Smooth muscle cell (in vitro differentiated cells): Measurements from ENCODE around the gene HMGN1. TPM values are rescaled to one million over a fixed set of nuclear protein-coding genes. Genes with fewer than 3 reads are reported as not detected.

Source experiments
- DNase-seq: peaks from one replicate; lab custom pipeline; 2025; ENCODE audit not compliant: unreplicated experiment; lab: John Stamatoyannopoulos, UW
- H2AFZ ChIP-seq: fragments of 200-600 bp; sonication (generic); 2 replicates; pipeline ENCODE4 v1.6.0; 2016; ENCODE audit warnings: antibody characterized with exemption, low read depth, mild to moderate bottlenecking
- H3F3A ChIP-seq: fragments of 200-600 bp; sonication (generic); 2 replicates; pipeline ENCODE4 v1.6.0; 2017; ENCODE audit warnings: antibody characterized with exemption, low read depth
- H3K27ac ChIP-seq: fragments of 200-600 bp; sonication (generic); 2 replicates; pipeline ENCODE4 v1.5.1; 2016; ENCODE audit warnings: low read depth, mild to moderate bottlenecking
- H3K27me3 ChIP-seq: fragments of 200-600 bp; sonication (generic); 2 replicates; pipeline ENCODE4 v1.6.1; 2016; ENCODE audit warnings: low read depth, mild to moderate bottlenecking
- H3K36me3 ChIP-seq: fragments of 200-600 bp; sonication (generic); 2 replicates; pipeline ENCODE4 v1.5.1; 2016; ENCODE audit warnings: low read depth
- H3K4me1 ChIP-seq: fragments of 200-600 bp; sonication (generic); 2 replicates; pipeline ENCODE4 v1.5.1; 2016; ENCODE audit warnings: low read depth
- H3K4me2 ChIP-seq: fragments of 200-600 bp; sonication (generic); 2 replicates; pipeline ENCODE4 v1.6.0; 2016; ENCODE audit warnings: mild to moderate bottlenecking
- H3K4me3 ChIP-seq: fragments of 200-600 bp; sonication (generic); 2 replicates; pipeline ENCODE4 v1.5.1; 2016; ENCODE audit warnings: mild to moderate bottlenecking
- H3K79me2 ChIP-seq: fragments of 200-600 bp; sonication (generic); 2 replicates; pipeline ENCODE4 v1.6.0; 2016; ENCODE audit warnings: low read depth, mild to moderate bottlenecking
- H3K9ac ChIP-seq: fragments of 200-600 bp; sonication (generic); 2 replicates; pipeline ENCODE4 v1.6.0; 2016; ENCODE audit warnings: low read depth
- H3K9me3 ChIP-seq: fragments of 200-600 bp; sonication (generic); replicated peaks from 2 replicates; pipeline ENCODE4 v1.5.1; 2016; ENCODE audit warnings: low read depth
- H4K20me1 ChIP-seq: fragments of 200-600 bp; sonication (generic); 2 replicates; pipeline ENCODE4 v1.6.0; 2016; ENCODE audit warnings: low read depth
- CTCF ChIP-seq: fragments of 200-600 bp; sonication (generic); IDR thresholded peaks from 2 replicates; pipeline ENCODE4 v1.5.1; 2017; ENCODE audit warnings: borderline replicate concordance, mild to moderate bottlenecking, antibody characterized with exemption; ENCODE audit not compliant: insufficient read depth, poor library complexity, severe bottlenecking
- WGBS: methylation state at CpG from one replicate; pipeline ENCODE4 v1.1.7; 2016; ENCODE audit warnings: low lambda C conversion rate; 5-methylcytosine and 5-hydroxymethylcytosine counted together
- polyA plus RNA-seq: library from polyadenylated mRNA; unstranded; fragments of >200 nt; fragmentation: Nextera tagmentation; extraction: Ambion mirVana; gene quantifications from 2 replicates; pipeline ENCODE4 v1.2.1, GENCODE V29; 2016
- total RNA-seq: library from RNA; depleted of rRNA; stranded (reverse); fragments of >200 nt; gene quantifications from 2 replicates; pipeline ENCODE4 v1.2.3, GENCODE V29; 2014

Gene HMGN1
- total and polyA plus RNA-seq, 2 experiments from 2014 or later: 396 to 427 TPM

DNA sequence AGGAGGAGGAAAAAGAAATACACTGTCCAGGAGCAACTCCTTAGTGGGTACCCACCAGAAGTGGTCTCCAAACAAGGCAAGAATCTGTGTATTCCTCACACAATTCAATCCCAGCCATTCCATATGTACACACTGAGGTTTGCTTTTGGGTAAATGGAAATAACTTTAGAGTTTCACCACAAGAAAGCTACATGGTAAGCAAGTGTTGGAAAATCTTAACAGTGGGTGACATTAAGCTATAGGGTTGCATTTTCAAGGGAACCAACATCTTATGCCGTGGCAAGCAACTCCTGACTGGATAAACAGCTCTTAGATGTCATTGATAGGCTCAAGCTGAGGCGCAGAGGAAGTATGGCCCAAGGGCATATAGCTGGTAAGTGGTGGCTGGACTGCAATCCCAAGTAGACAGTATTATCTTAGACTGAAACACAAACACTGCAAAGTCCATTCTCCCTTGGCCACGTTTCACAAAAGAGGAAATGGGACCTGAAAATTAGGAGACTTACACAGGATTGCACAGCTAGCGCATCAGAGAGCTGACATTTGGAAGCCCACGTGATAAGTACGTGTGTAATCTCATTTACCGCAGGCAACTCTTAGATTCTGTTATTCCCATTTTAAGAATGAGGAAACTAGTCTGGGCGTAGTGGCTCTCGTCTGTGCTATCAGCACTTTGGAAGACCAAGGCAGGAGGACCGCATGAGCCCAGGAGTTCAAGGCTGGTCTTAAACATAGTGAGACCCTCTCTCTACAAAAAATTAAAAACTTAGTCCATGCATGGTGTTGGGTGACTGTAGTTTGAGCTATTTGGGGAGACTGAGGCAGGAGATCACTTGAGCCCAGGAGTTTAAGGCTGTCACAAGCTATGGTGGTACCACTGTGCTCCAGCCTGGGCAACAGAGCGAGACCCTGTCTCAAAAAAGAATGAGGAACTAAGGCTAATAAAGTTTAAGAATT is 31.5 kb downstream of the HMGN1 start:
- Histone ChIP-seq H3K9ac (no peak overlapping the region), H2AFZ (no peak overlapping the region), H3K4me3 (no peak overlapping the region), H3K4me2 (no peak overlapping the region), H3K9me3 (no peaks in the 10 kb centered on the region), H4K20me1 (no peaks in the 10 kb centered on the region), H3K79me2 (no peaks in the 10 kb centered on the region), H3K27me3 (no peaks in the 10 kb centered on the region), H3F3A (peaks cover 11% of the 10 kb centered on the region), H3K36me3 (no peaks in the 10 kb centered on the region), H3K27ac (peak overlapping the region; percentile 27), H3K4me1 (peaks cover 5% of the 10 kb centered on the region)
- no peak for TF ChIP-seq CTCF
- 48% methylated on average over 11 of the region's 11 CpGs for WGBS
- DNase-seq: no peak

- Histone ChIP-seq H3K27ac (peak overlapping the region; percentile 27), H3K4me3 (no peak overlapping the region), H3K79me2 (peaks cover 5% of the 10 kb centered on the region), H3K36me3 (no peaks in the 10 kb centered on the region), H3K9ac (no peak overlapping the region), H3K27me3 (no peaks in the 10 kb centered on the region), H2AFZ (no peak overlapping the region), H3K4me1 (peaks cover 9% of the 10 kb centered on the region), H4K20me1 (peaks cover 6% of the 10 kb centered on the region), H3K9me3 (no peaks in the 10 kb centered on the region), H3K4me2 (no peak overlapping the region), H3F3A (peaks cover 11% of the 10 kb centered on the region)
- 78% methylated on average over 6 of the region's 6 CpGs for WGBS
- no peak for TF ChIP-seq CTCF
- no peak for DNase-seq
These were observed 32.2 kb downstream of the HMGN1 start for GRCh38 chr21:39316729-39317128.

GRCh38 chr21:39315603-39316445 is 33.1 kb downstream of the HMGN1 start:
- Histone ChIP-seq H3K9ac (no peak overlapping the region), H3K4me3 (no peak overlapping the region), H3K27ac (no peak overlapping the region), H3K4me2 (no peak overlapping the region), H3K4me1 (peaks cover 13% of the 10 kb centered on the region), H3K79me2 (peaks cover 14% of the 10 kb centered on the region), H3K36me3 (no peaks in the 10 kb centered on the region), H3K27me3 (no peaks in the 10 kb centered on the region), H3K9me3 (no peaks in the 10 kb centered on the region), H4K20me1 (peaks cover 15% of the 10 kb centered on the region), H3F3A (peaks cover 11% of the 10 kb centered on the region), H2AFZ (no peak overlapping the region)
- WGBS: 90% methylated on average over 9 of the region's 9 CpGs
- no peak for TF ChIP-seq CTCF
- no peak for DNase-seq
